HG03342 (cell line): Measurements from ENCODE around the gene FGG.
A peak's percentile ranks its signal among the peaks of the same experiment; 100 is the strongest.

Source experiments
- ATAC-seq: cut with Tn5 transposase; IDR thresholded peaks from one replicate; pipeline ENCODE4 v1.9.1; 2021; ENCODE audit warnings: mild to moderate bottlenecking, moderate library complexity; ENCODE audit not compliant: unreplicated experiment

The FGG gene

DNA sequence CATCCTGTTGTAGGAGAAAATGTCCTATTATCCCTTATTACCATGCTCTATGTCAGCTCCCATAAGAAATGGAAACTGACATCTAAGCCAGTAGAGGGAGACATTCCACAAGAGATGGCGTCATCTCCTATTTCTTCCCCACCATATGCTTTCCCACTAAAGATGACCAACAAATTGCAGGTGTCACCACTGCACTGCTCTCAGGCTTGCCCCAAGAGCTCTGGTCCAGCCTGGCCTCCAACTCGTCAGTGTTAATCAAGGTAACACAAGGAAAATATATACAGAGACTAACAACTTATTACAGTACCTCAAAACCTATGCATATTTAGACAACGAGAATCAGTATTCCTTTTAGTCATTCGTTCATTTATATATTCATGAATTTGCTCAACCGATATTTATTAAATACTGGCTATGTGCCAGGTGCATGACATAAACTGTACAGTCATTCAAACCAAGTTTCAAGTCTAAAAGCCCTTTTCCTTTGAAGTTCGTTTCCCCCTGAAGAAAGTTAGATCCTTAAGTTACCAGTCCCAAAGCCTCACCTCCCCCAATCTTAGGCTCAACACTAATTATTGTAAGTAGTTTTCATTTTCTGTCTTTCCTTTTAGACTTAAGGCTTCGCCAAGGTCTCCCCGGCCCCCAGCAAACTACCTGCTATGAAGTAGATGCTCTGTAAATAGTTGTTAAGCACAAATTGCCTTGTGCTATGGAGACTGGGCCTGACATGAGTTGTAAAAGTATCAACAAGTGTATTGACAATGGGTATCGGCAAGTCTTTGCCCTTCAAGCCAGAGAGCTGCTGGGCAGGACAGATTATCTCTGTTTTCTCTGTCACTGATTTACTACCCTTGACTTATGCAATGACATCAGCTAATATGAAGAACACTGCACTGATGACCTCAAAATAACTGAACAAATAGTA, 52.7 kb downstream of the FGG start:
- ATAC-seq = peak; percentile 87

DNA sequence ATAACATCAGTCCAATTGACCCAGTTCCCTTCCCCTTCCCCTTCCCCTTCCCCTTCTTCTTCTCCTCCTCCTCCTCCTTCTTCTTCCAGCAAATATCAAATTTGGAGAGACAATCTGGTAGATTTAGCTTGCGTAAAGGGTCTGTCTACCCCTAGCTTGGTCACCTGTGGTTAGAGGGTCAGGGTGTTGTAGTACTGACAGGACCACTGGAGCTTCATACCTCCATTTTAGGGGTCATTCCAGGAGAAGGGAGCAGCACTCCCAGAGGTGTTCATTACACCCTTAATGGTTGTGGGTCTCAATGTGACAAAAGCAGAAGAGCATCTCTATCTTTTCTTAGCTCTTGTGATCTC, 53.3 kb downstream of the FGG start:
- ATAC-seq = peak; percentile 16
